C4-2B (cell line): ENCODE data around the gene CDKAL1.

Experiments used
- CTCF ChIP-seq: fragments of 450-650 bp; conservative IDR thresholded peaks from 2 replicates; pipeline ENCODE4 v1.5.1; 2017; ENCODE audit warnings: mild to moderate bottlenecking
- ZFX ChIP-seq: fragments of 450-650 bp; IDR thresholded peaks from 2 replicates; pipeline ENCODE4 v1.6.1; 2017

DNA sequence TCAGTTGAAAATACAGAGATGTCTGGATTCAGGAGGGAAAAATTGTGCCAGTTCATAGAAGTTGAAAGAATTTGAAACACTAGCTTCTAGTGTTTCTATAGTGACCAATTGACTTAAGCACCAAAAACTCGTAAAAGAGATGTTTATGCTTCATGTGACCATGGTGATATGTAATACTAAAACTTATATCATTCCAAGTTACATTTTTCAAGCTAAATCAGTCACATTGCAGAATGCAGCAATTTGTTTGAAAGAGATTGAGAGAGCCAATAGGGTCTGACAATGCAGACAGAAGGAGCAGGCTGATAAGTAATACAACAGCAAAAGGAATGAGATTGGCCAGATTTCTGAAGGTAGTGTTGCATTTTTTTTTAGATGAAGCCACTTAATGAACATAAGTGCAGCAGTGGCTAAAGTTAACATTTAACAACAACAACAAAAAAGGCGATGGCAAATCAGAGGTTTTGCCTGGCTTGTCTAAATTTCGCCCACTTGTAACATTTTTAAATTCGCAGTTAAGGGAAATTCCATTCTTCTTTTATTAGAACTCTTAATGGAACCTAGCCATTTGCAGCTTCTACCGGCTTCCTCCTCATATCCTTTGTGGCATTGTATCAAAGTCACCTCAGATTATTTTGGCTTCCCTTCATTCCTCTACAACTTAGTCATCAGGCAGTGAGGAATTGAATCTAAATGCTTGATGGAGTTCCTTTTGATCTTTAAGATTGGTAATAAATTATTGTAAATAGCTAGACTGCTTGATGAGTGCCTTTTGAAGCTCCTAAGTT is 575.3 kb downstream of the CDKAL1 start:
- no peak for TF ChIP-seq CTCF
- no peak for TF ChIP-seq ZFX
